ENCODE data around the gene GMPPB. TPM values are rescaled to one million over a fixed set of nuclear protein-coding genes. Genes with fewer than 3 reads are reported as not detected.

Gene GMPPB
- polyA plus RNA-seq, 3 donors, result 13.2 to 17.6 (median 17.3) TPM

DNA sequence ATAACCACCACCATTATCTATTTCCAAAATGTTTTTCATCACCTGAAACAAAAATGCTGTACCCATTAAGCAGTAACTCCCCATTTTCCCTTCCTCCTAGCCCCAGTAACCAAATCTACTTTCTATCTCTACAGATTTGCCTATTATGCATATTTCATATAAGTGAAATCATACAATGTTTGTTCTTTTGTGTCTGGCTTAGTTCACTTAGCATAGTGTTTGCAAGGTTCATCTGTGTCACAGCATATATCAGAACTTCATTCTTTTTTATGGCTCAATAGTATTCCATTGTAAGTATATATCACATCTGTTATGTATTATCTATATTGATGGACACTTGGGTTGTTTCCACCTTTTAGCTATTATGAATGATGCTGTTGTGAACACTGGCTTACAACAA lies 16.7 kb upstream of the GMPPB start:
- no peak for DNase-seq (ENCODE audit: extremely low read depth in 1 of 11, low read depth in 9 of 11, low spot score in 4 of 11)

DNA sequence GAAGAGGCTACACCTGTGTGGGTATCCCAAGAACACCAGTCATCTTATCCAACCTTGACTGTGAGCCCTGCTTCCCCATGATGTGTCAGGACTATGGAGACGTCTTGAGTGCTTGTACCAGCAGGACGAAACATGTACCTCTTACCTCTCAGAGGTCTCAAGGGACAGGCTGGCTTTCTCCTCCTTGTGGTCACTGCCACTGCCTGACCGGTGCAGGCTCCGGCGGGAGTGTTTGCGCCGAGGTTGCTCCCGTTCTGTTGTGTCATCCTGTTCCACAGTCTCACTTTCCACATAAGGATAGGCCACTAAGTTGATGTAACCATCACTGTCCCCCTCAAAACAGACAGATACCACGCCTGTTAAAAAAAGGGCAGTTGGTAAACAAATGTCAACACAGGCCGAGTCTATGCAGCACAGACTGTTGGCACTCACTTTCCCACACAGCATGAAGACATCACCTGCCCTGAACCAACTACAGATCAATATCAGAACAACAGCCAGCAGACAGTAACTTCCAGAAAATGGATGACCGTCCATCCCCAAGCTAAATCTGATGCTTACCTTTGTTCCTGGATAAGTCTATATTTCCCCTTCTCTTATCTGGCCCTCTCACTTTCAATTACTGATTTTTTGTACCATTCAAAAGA lies 14.4 kb upstream of the GMPPB start:
- DNase-seq (ENCODE audit: extremely low read depth in 1 of 11, low read depth in 9 of 11, low spot score in 4 of 11), result no peak

DNA sequence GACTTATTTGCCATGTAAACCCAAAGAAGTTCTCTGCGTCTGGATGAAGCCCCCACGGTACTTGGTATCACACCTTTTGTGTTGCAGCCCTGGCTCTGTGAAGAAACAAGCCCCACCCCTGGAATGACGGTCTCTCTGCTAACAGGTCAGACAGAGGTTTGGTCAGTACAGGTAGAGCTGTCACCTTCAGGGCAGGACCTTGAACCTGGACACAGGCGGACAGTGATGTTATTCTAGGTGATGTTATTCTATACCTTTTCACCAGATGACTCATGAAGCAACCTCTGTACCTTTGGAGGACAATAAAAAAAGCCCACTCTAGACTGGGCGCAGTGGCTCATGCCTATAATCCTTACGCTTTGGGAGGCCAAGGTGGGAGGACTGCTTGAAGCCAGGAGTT lies 11.0 kb upstream of the GMPPB start:
- DNase-seq (ENCODE audit: extremely low read depth in 1 of 11, low read depth in 9 of 11, low spot score in 4 of 11), result no peak

DNA sequence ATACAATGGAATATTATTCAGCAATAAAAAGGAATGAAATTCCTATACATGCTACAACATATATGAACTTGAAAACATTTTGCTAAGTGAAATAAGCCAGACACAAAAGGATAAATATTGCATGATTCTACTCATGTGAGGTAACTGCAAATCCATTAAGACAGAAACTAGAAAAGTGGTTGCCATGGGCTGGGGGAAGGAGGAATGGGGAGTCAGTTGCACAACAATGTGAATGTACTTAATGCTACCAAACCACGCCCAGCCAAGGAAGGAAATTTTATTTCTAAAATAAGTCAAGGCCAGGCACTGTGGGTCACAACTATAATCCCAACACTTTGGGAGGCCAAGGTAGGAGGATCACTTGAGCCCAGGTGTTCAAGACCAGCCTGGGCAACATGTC lies 9.8 kb upstream of the GMPPB start:
- DNase-seq (ENCODE audit: extremely low read depth in 1 of 11, low read depth in 9 of 11, low spot score in 4 of 11), result no peak

DNA sequence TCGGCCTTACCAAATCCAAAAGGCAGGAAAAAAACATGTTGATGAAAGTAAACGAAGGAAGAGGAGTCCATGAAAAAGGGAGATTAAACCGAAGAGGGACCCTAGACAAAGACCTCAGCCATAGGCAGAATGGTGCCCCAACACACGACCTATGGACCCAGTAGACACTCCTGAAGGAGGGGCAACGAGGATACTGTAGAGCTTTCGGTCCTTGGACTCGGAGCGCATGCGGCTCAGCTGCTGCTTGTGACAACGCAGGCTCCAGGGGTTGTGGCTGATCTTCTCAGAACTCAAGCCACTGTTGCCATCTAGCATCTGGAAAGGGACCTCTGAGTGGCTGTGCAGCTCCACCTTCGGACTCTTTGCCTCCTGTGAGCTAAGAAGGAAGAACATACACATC lies 8.8 kb upstream of the GMPPB start:
- no peak for DNase-seq (ENCODE audit: extremely low read depth in 1 of 11, low read depth in 9 of 11, low spot score in 4 of 11)

DNA sequence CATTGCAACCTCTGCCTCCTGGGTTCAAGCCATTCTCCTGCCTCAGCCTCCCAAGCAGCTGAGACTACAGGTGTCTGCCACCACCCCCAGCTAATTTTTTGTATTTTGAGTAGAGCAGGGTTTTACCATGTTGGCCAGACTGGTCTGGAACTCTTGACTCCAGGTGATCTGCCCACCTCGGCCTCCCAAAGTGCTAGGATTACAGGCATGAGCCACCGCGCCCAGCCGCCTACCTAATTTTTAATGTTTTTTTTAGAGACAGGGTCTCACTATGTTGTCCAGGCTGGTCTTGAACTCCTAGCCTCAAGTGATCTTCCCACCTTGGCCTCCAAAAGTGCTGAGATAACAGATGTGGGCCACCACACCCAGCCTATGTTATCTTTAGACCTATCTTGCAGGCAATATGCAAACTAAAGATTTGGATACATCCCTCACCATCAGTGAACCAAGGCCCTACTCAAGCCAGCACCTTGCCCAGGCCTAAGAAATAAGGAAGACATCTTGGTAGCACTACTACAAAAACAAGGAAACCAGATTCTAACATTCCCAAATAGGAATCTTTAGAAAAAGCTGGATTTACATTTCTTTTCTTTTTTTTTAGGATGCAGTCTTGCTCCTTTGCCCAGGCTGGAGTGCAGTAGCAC lies 6.3 kb upstream of the GMPPB start:
- DNase-seq (ENCODE audit: extremely low read depth in 1 of 11, low read depth in 9 of 11, low spot score in 4 of 11), result no peak

DNA sequence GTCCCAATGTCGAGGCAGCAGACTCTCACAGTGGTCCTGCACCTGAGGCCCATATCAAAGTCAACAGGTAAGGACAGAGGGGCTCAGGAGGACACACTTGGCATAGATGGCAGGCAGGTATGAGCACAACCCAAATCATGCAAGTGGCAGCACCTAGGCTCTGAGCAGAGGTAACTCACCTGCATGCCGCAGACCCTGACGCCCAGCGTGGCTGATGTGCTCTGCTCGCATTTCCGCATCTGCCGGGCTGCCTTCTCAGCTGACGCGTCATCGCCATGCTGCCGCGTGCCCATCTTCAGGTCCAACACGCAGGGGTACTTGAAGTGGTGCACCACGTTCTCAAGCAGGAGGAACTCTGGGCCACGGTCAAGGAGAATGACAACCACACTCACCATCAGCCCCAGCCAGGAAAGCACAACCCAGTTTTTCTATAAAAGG lies 4.2 kb upstream of the GMPPB start:
- DNase-seq (ENCODE audit: extremely low read depth in 1 of 11, low read depth in 9 of 11, low spot score in 4 of 11), result no peak

DNA sequence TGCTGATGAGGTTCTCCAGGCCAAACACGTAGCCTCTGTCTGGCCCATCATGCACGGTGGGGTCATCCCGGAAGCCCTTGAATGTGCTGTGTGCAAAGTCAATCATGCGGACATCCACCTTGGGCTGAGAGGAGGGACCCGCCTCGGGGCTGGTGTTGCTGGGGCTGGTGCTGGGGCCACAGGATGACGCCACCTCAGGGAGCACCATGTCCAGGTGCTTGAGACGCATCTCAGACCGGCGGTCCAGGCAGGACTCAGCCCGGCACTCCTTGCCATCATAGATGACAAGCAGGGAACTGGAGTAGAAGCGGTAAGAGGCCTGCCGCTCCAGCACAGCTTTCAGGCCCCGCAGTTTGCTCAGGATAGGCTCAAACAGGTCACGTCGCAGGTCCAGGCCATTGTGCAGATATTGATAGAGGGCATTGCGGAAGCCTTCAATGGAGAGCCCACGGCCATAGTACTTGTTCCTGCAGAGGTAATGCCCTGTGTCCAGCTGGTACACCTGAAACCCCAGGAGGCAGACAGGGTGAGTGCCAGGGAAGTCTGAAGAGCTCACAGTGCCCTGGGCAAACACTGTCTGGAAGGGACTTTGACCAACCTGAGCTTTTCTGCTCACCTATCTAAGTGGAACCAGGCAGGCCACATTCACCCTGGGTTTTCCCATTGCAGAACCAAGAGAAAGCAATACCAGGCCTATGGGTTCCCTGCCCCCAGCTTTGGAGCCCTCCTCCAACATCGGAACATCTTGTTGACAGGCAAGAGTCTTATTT lies 3.6 kb upstream of the GMPPB start:
- no peak for DNase-seq (ENCODE audit: extremely low read depth in 1 of 11, low read depth in 9 of 11, low spot score in 4 of 11)

DNA sequence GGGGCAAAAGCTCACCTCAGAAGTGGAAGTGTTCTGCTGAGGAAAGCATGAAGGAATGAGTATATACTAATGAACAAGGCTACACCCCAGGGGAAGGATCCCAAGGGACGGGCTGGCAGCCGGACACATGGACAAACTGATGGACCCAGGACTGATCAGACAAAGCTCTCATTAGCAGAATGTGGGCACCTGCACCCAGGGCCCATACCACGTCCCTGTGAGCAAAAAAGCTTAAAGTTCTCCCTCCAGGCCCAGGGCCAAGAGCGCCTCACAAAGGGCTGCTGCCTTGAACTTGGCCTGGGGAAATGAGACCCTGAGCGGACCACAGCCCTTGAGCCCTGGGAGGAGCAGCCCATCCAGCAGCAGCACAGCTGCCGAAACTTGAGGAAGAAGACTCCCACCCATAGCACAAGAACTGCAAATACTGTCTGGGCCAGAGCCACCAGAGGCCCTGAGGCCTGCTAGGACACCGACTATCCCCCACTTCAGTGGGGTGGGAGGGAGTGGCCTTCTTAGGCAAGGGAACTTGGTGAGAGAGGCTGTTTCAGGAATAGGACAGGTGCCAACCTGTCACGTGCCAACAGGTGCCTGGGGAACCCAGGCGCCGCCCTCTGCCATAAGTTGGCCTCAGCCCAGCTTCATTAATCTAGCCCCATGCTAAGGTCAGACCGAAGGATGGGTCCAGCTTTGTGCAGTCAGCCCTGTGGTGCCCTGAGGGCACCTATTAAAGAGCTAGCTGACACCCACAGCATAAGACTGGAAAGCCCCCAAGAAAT lies 2.3 kb upstream of the GMPPB start:
- DNase-seq (ENCODE audit: extremely low read depth in 1 of 11, low read depth in 9 of 11, low spot score in 4 of 11), result no peak

DNA sequence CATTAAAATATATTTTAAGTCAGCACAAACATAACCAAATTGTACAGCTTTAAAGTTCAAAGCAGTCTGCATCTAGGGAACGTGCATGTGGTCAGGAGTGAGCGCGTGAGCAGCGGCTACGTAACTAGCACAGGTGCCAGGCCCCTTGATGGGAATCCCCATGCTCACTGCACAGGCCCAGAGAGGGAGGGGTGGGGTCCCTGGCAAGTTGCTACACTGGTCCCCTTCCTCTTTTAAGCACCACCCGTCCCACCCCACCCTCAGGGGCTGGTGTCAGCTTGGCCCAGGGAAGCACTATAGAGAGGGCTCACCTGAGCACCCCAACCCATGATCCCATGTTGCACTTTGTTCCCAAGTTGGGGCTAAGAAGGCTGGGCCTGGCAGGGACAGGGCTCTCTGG lies 835 bp upstream of the GMPPB start:
- DNase-seq (ENCODE audit: extremely low read depth in 1 of 11, low read depth in 9 of 11, low spot score in 4 of 11), result peak in 2 of 11 donors; percentile 4 to 7

DNA sequence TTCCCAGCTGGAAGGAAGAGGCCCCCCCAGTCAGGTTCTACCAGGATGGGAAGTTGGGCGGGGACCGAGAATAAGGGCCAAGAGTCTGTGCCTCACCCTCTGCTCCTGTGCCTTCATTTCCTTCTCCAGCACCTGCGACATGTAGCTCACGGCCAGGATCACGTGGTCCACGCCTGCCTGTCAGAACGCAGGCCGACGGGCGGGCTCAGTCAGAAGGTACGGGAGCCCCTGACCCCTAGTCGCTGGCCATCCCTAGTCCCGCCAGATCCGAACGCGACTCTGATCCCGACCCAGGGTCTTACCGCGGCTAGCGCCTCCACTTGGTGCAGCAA lies 489 bp downstream of the GMPPB start:
- peak in 3 of 11 donors; percentile 2 to 23 (median 10) for DNase-seq (ENCODE audit: extremely low read depth in 1 of 11, low read depth in 9 of 11, low spot score in 4 of 11)

DNA sequence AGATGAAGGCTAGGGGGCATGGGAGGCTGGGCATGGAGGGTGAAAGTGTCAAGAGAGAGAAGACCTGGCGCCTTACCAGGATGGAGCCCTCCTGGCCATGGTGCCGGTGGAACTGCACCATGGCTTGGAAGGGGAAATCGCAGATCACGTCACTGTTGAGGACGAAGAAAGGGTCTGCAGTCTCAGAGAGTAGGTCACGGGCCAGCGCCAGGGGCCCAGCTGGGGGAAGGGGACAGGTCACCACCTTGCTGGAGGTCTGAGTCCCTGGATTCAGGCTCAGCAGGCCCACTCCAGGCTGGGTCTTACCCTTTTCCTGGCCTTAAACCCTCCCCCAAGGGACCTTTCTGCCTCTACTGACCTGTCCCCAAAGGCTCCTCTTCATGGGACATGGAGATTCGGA lies 855 bp downstream of the GMPPB start:
- DNase-seq (ENCODE audit: extremely low read depth in 1 of 11, low read depth in 9 of 11, low spot score in 4 of 11), result peak in 1 of 11 donors; percentile 3

DNA sequence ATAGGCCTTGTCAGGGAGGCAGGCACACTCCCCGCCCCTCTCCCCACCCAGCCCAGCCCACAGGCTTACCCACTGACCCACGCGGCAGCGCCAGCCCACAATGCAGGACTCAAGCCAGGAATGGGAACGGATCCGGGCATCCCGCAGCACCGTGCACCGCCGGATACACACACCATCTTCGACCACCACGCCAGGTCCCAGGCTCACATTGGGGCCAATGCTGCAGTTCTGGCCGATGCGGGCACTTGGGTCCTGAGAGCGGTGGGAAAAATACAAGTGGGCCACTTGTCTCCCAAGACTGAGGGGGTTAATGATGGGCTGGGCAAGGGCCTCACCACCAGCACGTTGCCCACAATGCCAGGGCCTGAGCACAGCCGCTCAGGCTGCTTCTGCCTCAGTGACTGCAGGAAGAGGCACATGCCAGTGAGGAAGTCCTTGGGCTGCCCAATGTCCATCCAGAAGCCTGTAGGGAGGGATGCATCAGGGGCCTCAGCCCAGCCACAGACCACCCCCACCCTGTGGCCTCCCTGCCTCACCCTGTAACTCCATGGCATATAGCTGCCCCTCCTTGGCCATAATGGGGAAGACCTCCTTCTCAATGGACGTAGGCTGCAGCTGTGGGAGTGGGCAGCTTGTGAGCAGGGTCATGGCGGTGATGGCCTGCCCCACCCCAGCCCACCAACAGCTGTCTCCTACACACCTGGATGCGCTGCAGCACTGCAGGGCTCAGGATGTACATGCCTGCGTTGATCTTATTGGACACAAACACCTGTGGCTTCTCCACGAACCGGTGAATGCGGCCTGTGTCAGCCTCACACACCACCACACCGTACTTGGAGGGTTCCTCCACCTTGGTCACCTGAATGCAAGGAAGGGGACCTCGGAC lies 1.6 kb downstream of the GMPPB start:
- DNase-seq (ENCODE audit: extremely low read depth in 1 of 11, low read depth in 9 of 11, low spot score in 4 of 11), result no peak

DNA sequence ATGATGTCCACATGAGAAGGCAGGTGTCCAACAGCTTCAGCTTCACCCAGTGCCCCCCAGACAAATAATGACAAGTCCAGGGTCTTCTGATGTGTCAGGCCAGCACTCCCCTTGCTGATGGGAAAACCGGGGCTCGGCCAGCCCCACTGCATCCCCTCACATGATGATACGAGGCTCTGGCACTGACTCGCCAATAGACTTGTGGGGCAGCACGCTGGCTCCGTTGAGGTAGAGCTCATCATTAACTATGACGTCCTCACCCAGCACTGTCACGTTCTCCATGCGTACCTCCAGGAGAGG lies 2.2 kb downstream of the GMPPB start:
- no peak for DNase-seq (ENCODE audit: extremely low read depth in 1 of 11, low read depth in 9 of 11, low spot score in 4 of 11)

DNA sequence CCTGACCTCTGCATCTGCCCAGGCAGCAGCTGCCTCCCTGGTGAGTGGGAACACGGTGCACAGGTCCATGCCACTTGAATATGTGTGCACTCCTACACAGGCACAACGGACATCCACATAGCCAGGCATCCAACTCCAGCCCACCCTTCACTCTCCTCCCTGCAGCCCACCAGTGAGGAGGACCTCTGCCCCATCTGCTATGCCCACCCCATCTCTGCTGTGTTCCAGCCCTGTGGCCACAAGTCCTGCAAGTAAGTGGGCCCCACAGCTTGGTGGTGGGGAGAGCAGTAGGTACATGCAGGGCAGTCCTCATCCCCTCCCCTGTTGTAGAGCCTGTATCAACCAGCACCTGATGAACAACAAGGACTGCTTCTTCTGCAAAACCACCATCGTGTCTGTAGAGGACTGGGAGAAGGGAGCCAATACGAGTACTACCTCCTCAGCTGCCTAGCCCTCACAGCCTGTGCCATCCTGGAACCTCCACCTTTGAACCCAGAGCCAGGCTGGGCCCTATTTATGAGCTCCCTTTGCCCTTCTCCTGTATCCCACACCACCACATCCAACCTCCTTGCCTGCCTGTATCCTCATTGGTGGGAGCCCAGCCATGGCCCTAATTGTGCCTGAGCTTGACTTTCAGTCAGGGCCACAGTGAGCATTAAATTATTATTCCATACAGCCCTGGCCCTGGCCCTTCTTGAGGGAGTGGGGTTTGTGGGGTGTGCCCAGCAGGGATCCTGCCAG lies 2.7 kb downstream of the GMPPB start:
- no peak for DNase-seq (ENCODE audit: extremely low read depth in 1 of 11, low read depth in 9 of 11, low spot score in 4 of 11)

DNA sequence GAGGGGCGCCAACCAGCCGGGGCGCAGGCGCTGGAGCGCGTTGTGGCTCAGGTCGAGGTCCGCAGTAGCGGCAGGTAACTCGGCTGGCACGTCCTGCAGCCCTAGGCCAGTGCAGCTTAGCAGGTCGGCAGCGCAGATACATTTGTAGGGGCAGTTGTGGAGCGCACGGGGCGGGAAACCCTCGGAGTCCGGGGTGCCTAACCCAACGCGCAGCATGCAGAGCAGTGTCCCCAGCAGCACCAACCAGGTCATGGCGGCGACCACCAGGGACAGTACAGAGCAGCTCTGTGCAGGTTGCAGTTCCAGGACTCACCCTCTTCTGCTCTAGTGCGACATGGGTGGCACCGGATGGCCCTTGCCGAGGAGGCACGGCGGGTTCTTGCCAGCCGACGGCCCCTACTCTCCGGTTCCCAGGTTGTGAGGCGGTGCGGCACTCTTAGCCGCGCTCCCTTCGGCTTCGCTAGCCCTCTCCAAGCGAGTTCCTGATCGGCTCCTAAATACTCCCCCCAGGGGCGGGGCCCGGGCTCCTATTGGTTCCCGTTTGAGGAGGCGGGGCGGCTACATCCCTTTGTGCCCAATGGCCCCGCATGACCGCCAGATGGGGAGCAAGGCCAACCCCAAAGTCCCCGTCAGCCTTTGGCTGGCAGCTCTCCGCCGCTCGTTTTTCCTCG lies 4.4 kb downstream of the GMPPB start, which contains the start of gene AMIGO3:
AMIGO3 (minus strand) TSS at position 471 of the 671 bp plus-strand sequence; CDS start at position 252, 219 bp downstream.
- DNase-seq (ENCODE audit: extremely low read depth in 1 of 11, low read depth in 9 of 11, low spot score in 4 of 11), result peak; percentile 63 to 90 (median 82)

DNA sequence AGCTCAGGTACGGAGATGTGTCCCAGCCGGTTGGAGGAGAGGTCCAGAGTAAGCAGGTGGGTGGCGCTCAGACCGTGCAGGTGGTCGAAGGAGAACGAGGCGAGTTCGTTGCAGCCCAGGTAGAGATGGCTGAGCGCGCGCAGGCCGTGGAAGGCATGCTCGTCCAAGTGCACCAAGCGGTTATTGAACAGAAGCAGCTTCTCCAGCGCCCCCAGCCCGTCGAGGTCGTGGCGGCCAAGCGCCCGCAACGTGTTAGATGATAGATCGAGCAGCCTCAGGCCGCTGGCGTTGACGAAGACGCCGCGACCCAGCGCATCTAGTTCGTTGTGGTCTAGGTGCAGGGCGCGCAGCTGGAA lies 4.9 kb downstream of the GMPPB start:
- DNase-seq (ENCODE audit: extremely low read depth in 1 of 11, low read depth in 9 of 11, low spot score in 4 of 11), result peak in 1 of 11 donors; percentile 0

Measured in renal cortex interstitium (tissue), 11 donors.